Right atrium auricular region (tissue), 2 donors: ENCODE results near the gene ITPR2. TPM values are rescaled to one million over a fixed set of nuclear protein-coding genes. Genes with fewer than 3 reads are reported as not detected.

ENCODE experiments used
- DNase-seq: peaks from one replicate; pipeline ENCODE4 v3.0.0-alpha.2; 2019; ENCODE audit warnings: low spot score
- H3K27ac ChIP-seq, 2 donors: fragments of 200-600 bp; sonication (generic); 1 replicate in 1 of 2; 2 replicates in 1 of 2; pipeline ENCODE4 v1.5.1; 2016 to 2019
- H3K27me3 ChIP-seq, 2 donors: fragments of 200-600 bp; sonication (generic); one replicate each; pipeline versions ENCODE4 v1.5.1 to v1.6.0; 2017 to 2019
- H3K36me3 ChIP-seq: fragments of 200-600 bp; sonication (generic); one replicate; pipeline ENCODE4 v1.5.1; 2016
- H3K4me1 ChIP-seq, 2 donors: fragments of 200-600 bp; sonication (generic); one replicate each; pipeline versions ENCODE4 v1.5.1 to v1.6.0; 2017 to 2019
- H3K4me3 ChIP-seq, 2 donors: fragments of 200-600 bp; sonication (generic); 1 replicate in 1 of 2; 2 replicates in 1 of 2; pipeline ENCODE4 v1.5.1; 2017 to 2019; ENCODE audit warnings: mild to moderate bottlenecking in 1 of 2, moderate library complexity in 1 of 2
- H3K9me3 ChIP-seq, 2 donors: fragments of 200-600 bp; sonication (generic); one replicate each; pipeline ENCODE4 v1.5.1; 2019
- CTCF ChIP-seq, 2 donors: fragments of 200-600 bp; sonication (generic); IDR thresholded peaks; one replicate each; pipeline ENCODE4 v1.5.1; 2019; ENCODE audit warnings: antibody characterized with exemption in 2 of 2
- total RNA-seq, 2 donors: library from RNA; depleted of rRNA; stranded (reverse); fragments of >200 nt; gene quantifications; one replicate each; pipeline ENCODE4 v1.1.0, GENCODE V29; 2016

The ITPR2 gene
- total RNA-seq, 2 donors from 2014 or later: 13.0 to 20.7 TPM

GRCh38 chr12:26700430-26700829, 132.6 kb downstream of the ITPR2 start:
- Histone ChIP-seq H3K9me3 (no peaks in the 10 kb centered on the region), H3K4me3 (no peak overlapping the region), H3K27me3 (no peaks in the 10 kb centered on the region), H3K27ac (no peak overlapping the region), H3K36me3 (no peaks in the 10 kb centered on the region), H3K4me1 (peaks cover 0 to 19% of the 10 kb centered on the region in 2 donors)
- no peak for DNase-seq
- TF ChIP-seq CTCF (IDR thresholded peaks at IDR 0.05): no peak

- Histone ChIP-seq H3K27me3 (no peaks in the 10 kb centered on the region), H3K9me3 (no peaks in the 10 kb centered on the region), H3K4me1 (peaks cover 0 to 7% of the 10 kb centered on the region in 2 donors), H3K36me3 (no peaks in the 10 kb centered on the region), H3K27ac (no peak overlapping the region), H3K4me3 (no peak overlapping the region)
- no peak for TF ChIP-seq CTCF (IDR thresholded peaks at IDR 0.05)
- DNase-seq: no peak
These were observed 133.8 kb downstream of the ITPR2 start for GRCh38 chr12:26699237-26699636.

- no peaks in the 10 kb centered on the region for H3K36me3 ChIP-seq
- no peak for DNase-seq
- no peaks in the 10 kb centered on the region for H3K27me3 ChIP-seq
- H3K9me3 ChIP-seq: no peaks in the 10 kb centered on the region
- TF ChIP-seq CTCF (IDR thresholded peaks at IDR 0.05): no peak
- H3K4me3 ChIP-seq: no peak overlapping the region
- no peaks in the 10 kb centered on the region for H3K4me1 ChIP-seq
- no peak overlapping the region for H3K27ac ChIP-seq
These were observed 134.8 kb downstream of the ITPR2 start for GRCh38 chr12:26698186-26698585.

GRCh38 chr12:26697217-26697616, 135.8 kb downstream of the ITPR2 start:
- Histone ChIP-seq H3K36me3 (no peaks in the 10 kb centered on the region), H3K27me3 (no peaks in the 10 kb centered on the region), H3K9me3 (no peaks in the 10 kb centered on the region), H3K4me3 (no peak overlapping the region), H3K4me1 (no peaks in the 10 kb centered on the region), H3K27ac (no peak overlapping the region)
- no peak for DNase-seq
- no peak for TF ChIP-seq CTCF (IDR thresholded peaks at IDR 0.05)

GRCh38 chr12:26696613-26697092, 136.3 kb downstream of the ITPR2 start:
- H3K36me3 ChIP-seq: no peaks in the 10 kb centered on the region
- no peaks in the 10 kb centered on the region for H3K9me3 ChIP-seq
- DNase-seq: no peak
- no peaks in the 10 kb centered on the region for H3K4me1 ChIP-seq
- H3K27ac ChIP-seq: no peak overlapping the region
- TF ChIP-seq CTCF (IDR thresholded peaks at IDR 0.05): no peak
- no peaks in the 10 kb centered on the region for H3K27me3 ChIP-seq
- H3K4me3 ChIP-seq: no peak overlapping the region

GRCh38 chr12:26696048-26696612, 136.9 kb downstream of the ITPR2 start:
- TF ChIP-seq CTCF (IDR thresholded peaks at IDR 0.05): no peak

More at GRCh38 chr12:26696048-26696612, 136.9 kb downstream of the ITPR2 start:
- Histone ChIP-seq H3K9me3 (no peaks in the 10 kb centered on the region), H3K36me3 (no peaks in the 10 kb centered on the region), H3K27me3 (no peaks in the 10 kb centered on the region), H3K4me1 (no peaks in the 10 kb centered on the region), H3K4me3 (no peak overlapping the region), H3K27ac (no peak overlapping the region)
- no peak for DNase-seq
